ENCODE measurements around the gene SPATA13.

The SPATA13 gene

DNA sequence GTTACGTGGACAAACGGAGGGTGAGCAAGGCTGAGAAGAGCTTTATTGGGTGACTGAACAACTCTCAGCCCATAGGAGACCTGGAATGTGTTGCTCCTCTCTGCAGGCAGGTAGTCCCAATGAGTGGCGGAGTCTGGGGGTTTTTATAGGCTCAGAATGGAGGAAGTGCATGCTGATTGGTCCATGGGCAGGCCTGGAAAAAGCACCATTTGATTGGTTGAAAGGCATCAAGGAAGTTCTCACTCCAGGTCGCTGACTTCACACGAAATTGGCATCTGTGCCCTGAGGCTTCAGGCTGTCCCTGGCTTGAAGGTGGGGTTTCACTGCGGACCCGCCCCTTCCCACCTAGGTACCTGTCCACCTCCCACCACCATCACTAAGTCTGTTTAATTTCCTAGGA is 65.4 kb downstream of the SPATA13 start:
- DNase-seq = no peak

DNA sequence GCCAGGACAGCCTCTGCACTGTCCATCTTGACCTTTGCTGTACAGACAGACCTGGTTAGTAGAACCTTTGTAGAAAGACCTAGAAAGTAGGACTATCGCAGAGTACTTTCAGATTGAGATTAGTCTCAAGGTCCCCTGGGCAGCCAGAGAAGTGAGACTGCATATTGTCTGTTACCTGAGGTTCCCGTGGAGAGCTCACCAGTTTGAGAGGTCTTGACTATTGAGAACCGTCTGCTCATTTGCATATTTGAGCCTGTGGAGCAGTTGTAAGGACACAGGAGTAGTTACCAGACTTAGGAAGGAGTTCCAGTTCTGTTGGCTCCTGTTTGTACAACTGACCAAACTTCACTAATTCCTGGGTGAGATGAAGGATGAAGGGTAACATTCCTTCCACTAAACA is 66.2 kb downstream of the SPATA13 start:
- DNase-seq = no peak

DNA sequence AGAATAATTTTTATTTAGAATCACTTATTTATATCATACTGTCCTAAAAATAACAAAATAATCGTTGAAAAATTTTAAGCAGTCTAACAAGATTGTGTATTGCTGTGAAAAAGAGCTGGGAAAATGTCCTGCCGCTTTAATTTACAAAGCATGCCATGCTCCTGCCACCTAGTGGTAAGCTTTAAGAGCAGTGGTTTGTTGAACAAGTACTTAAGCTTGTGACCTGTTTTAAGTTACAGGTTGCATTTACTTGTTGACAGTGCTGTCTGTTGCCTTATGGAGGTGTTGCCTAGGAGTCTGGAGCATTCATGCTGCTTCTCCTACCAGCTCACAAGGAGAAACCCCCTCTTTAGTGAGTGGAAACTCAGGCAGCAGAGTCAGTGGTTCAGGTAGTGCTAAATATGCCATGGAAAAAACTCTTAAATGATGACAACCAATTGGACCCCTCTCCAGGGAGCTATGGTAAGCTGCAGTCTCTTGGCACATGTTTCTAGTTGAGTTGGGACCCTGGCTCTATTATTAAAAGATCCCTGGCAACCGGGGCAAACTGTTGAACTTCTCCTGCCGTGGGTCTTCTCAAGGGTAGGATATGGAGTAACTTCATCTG is 68.4 kb downstream of the SPATA13 start:
- DNase-seq = no peak

DNA sequence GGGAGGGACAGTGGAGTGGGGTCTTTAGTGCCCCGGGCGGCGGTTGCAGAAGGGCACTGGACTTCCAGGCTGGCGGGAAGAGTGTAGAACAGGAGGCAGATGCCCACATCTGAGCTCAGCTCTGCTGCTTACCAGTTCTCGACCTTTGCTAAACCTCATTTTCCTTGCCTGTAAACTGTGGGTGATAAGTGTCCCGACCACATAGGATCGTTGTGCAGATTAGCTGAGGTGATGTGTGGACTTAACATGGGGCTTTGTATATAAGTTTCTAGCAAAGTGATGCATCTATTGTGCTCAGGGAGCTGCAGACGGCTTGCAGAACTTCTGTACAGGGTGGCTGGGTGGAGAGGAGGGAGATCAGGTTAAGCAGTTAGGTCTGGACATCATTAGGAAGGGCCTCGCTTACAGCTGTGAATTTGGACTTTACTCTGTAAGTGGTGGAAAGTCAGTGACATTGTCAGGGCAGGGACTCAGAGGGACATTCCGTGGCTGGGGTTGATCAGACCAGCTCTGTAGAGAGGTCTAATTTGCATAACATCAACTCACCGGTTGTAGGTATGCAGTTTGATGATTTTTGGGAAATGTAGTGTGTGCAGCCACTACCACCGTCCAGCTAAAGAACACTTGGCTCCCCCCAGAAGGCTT is 70.0 kb downstream of the SPATA13 start:
- DNase-seq = no peak

DNA sequence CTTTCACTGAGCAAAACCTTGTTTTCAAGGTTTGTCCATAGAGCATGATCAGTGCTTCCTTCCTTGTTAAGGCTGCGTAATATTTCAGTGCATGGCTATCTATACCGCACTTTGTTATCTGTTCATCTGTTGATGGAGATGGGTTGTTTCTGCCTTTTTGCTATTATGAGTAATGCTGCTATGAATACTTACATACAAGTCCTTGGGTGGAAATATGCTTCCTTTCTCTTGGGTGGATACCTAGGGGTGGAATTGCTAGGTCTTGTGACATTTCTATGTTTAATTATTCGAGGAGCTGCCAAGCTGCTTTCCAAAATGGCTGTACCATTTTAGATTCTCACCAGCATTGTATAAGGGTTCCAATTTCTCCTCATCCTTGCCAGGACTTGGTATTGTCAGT is 70.9 kb downstream of the SPATA13 start:
- no peak for DNase-seq

DNA sequence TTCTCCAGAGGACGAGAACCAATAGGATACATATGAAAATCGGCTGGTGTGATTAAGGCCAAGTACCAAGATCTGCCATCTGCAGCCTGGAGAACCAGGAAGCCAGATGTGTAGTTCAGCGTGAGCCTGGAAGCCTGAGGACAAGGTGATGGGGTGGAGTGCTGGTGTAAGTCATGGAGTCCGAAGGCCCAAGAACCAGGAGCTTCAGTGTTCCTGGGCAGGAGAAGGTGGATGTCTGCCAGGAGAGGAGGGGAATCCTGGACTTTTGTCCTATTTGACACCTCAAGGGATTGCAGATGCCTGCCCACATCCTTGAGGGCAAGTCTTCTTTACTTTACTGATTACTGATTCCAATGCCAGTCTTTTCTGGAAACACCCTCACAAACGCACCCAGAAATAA is 71.5 kb downstream of the SPATA13 start:
- no peak for DNase-seq

DNA sequence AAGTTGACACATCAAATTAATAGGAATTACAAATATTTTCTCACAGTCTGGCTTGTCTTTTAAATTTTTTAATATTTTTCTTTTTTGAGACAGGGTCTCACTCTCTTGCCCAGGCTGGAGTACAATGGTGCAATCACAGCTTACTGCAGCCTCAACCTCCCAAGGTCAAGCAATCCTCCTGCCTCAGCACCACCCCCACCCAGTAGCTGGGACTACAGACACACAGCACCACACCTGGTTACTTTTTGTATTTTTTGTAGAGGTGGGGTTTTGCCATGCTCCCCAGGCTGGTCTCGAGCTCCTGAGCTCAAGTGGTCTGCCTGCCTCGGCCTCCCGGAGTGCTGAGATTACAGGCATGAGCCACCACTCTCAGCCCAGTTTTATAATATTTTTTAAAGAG is 72.0 kb downstream of the SPATA13 start:
- DNase-seq = no peak

DNA sequence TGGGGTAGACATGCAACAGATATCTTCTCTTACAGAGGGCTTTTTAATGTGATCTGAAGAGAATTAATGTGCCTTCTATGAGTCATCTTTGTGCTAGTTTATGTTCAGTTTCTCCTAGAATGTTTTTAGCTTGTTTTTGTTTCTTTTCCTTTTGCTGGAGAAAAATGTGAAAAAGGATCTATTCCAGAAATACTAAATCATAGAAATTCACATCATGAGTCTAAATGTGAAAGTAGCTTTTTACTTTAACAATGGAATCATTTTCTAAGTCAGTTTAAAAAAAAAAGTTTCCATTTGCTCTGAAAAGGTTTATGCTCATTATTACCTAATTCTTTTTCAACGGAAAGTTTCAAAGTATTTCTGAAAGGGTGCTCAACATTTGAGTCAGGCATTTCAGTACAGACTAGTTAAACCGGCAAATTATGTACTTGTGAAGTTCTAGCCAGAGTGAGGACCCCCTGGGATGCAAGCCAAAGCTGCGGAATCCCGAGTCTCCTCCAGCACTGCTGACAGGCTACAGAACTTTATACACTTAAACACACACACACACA is 72.9 kb downstream of the SPATA13 start:
- DNase-seq = no peak

DNA sequence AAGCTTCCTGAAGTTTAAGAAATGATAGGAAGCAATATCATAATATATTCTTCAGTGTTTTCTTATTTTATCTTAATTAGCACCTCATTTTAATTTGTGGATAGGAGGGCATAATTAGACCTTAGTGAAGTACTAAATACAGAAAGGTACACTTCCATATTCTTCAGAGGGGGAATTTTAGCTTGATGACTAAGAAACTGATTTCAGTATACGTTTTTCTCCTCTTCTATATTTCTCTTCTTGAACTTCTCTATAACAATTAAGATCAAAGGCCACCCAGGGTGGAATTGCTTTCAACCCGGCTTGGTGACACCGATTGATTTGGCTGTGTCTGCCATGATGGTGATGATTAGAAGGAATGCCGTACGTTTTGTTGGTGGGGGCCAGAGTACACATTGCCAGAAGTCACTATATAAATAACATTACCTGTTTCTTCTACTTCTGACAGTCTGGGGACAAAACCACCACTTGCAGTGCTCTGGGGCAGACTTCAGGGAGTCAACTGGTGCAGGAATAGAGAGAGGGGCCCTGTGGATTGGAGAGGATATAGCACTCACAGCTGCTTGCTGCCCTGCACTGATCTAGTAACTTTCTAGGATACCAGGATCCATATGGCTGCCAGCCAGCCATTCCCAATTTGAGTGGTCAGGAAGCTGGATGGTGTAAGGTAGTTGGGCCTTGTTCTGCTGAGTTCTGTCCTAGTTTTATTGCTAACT is 73.8 kb downstream of the SPATA13 start:
- no peak for DNase-seq

DNA sequence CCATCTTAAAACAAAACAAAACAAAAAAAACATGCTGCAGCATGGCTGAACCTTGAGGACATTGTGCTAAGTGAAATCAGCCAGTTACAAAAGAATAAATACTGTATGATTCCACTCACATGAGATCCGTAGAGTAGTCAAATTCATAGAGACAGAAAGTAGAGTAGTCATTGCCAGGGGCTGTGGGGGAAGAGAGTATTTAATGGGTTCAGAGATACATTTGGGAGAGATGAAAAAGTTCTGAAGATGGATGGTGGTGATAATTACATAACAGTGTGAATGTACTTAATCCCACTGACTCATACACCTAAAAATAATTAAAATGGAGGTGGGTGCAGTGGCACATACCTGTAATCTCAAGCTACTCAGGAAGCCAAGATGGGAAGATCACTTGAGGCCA is 76.8 kb downstream of the SPATA13 start:
- DNase-seq = no peak

DNA sequence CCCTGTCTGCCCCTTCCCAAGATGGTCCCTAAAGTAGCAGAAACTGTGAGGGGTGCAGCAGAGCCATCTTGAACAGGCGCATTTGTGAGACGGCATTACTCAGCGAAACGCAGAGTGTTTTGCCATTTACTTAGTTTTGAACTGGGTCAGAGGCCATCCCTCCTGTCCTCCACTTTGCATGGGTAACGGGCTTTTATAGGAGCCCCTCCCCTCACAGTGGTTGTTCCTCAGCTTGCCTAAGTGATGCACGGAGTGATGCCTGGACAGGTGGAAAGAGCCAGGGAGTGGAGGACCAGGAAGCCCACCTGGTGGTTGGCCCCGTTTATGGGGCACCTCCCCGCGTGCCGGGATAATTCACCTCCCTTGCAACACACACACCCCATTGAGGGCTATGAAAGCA is 80.8 kb downstream of the SPATA13 start:
- DNase-seq = no peak

DNA sequence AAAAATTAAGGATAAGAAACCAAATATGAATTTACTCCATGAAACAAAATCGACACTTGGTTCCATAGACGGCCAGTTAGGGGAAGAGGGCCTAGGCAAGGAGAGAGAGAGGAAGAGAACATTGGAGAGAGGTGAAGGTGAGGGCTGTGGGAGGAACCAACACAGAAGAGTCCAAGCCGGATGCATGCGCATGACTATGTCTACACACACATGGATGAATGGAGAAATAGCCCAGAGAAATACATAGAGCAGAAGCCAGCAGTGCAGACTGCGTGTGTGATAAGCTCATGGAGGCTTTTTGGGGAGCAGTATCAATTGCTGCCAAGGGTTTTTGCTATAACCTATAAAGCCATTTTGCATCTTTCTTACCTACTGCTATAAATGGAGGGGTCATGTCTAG is 81.6 kb downstream of the SPATA13 start:
- DNase-seq = no peak

DNA sequence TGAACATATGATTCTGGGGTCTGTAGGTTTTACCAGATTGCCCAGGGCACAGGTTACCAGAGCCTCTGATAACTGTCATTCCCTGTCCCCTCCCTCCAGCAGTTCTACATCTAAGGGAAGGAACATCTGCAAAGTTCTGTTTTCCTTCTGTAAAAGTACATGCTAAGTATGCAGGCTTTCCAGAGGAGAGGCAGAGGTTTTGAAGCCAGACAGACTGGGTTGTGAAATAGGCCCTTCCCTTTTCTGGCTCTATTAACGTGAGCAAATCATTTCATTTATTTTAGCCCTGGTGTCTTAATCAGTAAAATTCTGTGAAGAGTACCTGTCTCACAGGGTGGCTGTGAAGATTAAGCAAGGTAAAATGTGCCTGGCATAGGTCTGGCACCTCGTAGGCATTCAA is 82.8 kb downstream of the SPATA13 start:
- DNase-seq = no peak

DNA sequence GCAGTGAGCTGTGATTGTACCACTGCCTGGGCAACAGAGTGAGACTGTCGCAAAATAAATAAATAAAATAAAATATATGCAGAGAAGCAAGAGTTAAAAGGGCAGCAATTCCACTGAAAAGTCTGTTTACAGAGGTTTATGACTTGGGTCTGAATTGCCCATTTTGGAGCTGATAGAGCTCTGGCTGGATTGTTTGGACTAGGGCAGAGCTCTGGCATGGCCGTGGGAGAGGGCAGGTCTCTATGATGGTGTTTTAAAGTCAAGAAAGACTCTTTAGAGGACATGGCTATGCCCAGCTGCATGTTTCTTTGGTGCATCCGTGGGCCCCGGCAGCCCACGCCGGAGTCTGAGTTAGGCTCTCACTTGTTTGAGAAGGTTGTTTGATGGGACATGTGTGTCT is 84.3 kb downstream of the SPATA13 start:
- no peak for DNase-seq

DNA sequence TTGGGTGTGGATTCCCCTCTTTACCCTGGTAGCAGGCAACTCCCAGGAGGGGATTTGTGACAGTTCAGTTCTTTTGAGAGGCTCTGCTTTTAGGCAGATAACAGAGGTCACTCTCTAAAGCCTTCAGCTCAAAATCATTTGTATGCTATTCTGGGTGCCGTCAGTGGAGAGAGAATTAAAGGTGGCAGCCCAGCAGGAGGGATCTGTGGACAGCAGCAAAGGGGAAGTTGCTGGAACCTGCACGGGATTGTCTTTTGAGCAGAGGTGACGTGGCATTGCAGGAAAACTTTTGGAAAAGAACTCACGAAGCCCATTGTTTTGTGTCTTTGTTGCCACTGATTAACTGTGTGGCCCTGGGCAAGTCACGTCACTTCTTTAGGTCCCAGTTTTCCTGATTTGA is 86.5 kb downstream of the SPATA13 start:
- DNase-seq = no peak

DNA sequence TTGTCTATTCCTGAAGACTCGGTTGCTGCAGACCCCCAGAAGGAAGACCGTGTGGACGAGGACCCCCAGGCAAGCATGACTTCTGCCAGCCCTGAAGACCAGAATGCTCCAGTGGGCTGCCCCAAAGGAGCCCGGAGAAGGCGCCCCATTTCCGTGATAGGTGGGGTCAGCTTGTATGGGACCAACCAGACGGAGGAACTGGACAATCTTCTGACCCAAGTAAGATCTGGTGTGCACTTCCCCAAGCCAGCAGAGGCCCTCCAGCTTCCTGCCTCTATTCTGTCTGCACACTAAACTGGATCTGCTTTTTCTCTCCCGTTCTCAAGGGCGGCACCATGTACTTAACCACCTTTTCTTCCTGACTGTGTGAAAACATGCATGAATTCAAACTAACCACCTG is 89.1 kb downstream of the SPATA13 start:
- DNase-seq = no peak

DNA sequence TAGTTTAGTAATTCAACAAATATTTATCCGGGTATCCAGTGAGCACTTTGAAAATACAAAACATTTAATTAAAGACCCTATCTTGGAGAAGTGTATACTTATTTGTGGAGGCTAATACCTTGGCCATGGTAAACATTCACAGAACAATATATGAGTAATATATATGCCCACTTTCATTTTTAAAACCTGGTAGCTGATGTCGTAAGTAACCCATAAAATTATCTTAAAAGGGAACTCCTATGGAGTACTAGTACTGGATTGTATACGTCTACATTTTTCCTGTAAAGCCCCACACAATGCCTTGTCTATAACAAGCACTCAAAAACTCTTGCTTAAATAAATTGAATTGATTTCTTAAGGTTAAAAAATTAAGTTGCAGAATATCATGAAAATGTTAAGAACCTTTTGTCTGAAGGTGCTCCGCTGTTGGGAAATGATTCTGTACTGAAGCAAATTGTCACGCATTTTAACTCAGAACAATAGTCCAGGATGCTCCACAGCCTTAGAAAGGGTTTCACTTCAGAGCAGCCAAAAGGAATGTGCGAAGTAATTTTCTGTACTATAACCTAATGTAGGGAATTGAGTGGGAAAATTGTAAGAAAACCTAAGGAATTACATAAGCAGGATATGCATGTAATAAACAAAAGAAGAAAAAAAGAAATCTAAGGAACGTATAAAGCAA is 90.0 kb downstream of the SPATA13 start:
- DNase-seq = no peak

DNA sequence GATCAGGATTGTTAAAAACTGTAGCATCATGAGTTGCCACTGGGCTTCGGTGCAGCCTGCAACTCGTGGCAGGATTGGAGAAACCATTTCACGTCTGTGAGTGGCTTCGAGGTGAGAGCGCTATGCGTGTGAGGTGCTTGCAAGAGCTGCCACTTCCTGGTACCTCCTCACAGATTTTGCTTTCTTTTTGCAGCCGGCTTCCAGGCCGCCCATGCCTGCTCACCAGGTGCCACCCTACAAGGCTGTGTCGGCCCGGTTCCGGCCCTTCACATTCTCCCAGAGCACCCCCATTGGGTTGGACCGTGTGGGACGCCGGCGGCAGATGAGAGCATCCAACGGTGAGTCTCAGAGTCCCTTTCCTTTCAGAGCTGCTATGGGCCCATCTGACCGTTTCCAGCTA is 91.0 kb downstream of the SPATA13 start:
- peak; percentile 62 to 63 for DNase-seq

DNA sequence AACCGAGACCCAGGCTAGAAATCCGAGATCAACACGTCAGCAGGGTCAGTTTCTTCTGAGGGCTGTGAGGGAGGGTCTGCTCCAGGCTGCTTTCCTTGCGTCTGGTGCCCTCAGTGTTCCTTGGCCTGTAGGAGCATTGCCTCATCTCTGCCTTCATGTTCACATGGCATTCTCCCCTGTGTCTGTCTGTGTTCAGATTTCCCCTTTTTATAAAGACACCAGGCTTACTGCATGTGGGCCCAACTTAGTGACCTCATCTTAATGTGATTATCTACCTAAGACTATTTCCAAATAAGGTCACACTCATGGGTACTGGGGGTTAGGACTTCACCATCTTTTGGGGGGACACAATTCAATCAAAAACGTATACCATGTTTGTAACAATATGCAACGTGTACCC is 91.6 kb downstream of the SPATA13 start:
- DNase-seq = no peak

DNA sequence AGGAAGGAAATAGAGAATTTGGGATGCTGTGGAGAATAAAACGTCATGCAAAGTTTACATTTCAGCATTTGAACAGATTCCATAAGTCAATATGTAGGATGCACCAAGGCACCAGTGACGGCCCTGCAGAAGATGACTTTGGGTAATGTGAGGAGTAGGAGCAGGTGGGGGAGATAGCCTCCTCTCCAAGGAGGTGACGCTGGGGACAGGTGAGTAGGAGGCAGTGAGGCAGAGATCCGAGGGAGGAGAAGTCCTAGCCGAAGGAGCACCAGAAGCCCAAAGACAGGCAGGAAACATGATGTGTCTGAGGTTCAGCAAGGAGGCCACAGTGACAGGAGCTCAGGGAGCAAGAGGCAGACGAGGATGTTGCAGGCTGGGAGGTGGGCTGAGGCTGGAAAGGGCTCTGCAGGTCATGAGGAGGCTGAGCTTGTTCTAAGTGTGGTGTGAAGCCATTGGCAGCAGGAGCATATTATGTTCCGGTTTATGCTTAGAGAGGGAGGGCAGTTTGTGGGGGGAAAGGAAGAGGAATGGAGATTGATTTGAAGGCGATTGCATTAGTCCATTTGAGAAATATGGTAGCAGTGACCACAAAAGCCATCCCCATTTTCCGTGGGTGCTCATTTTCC is 93.1 kb downstream of the SPATA13 start:
- DNase-seq = no peak

DNA sequence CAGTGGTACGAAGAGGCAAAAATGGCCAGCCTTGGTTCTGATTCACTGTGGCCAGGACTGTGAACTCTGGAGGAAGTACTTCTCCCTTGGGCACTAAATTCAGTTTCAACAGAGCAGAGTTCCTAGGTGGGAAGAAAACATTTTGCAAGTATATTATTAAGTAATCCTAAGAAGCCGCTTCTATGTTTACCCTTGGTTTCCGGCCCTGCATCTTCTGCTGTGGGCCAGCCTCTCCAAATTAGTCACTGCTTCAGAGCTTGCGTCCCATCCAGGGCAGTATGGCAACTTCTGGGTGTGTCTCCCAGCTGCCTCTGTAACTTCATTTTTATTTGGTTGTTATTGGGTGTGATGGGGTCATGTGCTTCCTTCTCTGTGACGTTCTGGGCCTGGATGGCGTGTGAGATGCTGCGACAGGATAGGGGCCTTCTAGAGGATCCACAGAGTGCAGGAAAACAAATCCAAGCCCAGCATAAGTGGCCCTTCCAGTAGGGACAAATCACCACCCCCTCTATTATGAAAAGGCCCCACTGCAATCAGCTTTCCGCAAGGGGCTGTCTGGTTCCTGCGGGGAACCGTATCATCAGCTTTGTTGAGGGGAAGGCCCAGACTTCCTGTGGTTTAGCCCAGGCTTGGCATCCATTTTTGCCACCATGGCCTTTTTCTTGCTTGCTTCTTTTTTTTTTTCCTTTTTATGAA is 93.8 kb downstream of the SPATA13 start:
- DNase-seq = no peak

DNA sequence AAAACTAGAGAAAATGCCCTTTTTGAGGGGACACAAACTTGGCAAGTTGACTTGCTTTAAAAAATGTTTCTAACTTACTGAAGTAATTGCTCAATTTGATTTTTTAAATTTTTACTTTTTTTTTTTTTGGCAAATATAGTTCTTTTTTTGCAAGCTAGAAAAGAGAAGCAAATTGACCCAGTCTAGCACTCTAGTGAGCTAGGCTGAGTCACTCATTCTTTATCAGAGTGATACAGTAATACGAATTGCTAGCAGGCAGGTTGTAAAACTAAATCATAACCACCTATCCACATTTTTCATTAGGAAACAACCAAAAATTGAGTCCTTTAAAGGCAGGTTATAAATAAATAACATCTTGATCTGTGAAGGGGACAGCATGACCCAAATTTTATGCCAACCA is 97.0 kb downstream of the SPATA13 start:
- DNase-seq = no peak

DNA sequence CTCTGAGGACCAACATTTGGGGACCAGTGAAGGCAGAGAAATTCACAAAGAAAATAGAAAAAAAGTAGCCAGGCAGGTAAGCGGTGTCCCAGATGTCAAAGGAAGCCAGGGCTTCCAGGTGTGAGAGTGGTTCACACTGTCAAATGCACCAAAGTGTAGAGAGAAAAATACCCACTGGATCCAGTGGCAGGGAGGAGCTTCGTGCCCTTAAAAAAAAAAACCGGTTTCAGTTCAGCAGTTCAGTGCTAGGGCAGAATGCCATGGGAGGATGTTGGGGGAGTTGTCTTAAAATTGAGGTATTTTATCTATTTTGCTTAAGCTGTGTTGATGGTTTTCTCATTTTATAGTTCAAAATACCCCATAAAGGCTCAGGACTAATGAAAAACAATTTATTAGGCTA is 101.0 kb downstream of the SPATA13 start:
- DNase-seq = no peak

Measured in stimulated activated CD4-positive, alpha-beta T cell treated with anti-CD3 and anti-CD28 coated beads, Interleukin-2, amount 100 ng/mL, for 48 hours (primary cell).